Measurements from ENCODE around the gene LHFPL3.

GRCh38 chr7:104839842-104840241 is 511.4 kb downstream of the LHFPL3 start:
- TF ChIP-seq CTCF (IDR thresholded peaks at IDR 0.05): no peak
- TF ChIP-seq POLR2AphosphoS5 (IDR thresholded peaks at IDR 0.05): no peak
- no peak for TF ChIP-seq POLR2A (IDR thresholded peaks at IDR 0.05)
